H9 (cell line): Measurements from ENCODE around the gene NCK1. TPM values are rescaled to one million over a fixed set of nuclear protein-coding genes. Genes with fewer than 3 reads are reported as not detected.

Experiments
- DNase-seq: peaks from one replicate; pipeline ENCODE4 v3.0.0-alpha.2; 2017
- H2AFZ ChIP-seq: one replicate; pipeline ENCODE4 v1.6.1; 2013; ENCODE audit warnings: mild to moderate bottlenecking, low read length, control low read depth, moderate library complexity
- H2AK5ac ChIP-seq: 2 replicates; pipeline ENCODE4 v1.6.1; 2013; ENCODE audit warnings: low read length, control low read depth, mixed read lengths; ENCODE audit not compliant: insufficient read length
- H2BK120ac ChIP-seq: one replicate; pipeline ENCODE4 v1.6.1; 2013; ENCODE audit warnings: low read depth, mild to moderate bottlenecking, low read length, control low read depth, inconsistent platforms; ENCODE audit not compliant: poor library complexity, severe bottlenecking
- H2BK12ac ChIP-seq: 2 replicates; pipeline ENCODE4 v1.6.1; 2013; ENCODE audit warnings: low read length, control low read depth, mixed read lengths, low read depth; ENCODE audit not compliant: insufficient read length
- H2BK15ac ChIP-seq: 2 replicates; pipeline ENCODE4 v1.6.1; 2013; ENCODE audit warnings: low read depth, low read length, control low read depth
- H2BK20ac ChIP-seq: one replicate; pipeline ENCODE4 v1.6.1; 2013; ENCODE audit warnings: low read depth, mild to moderate bottlenecking, low read length, control low read depth, inconsistent platforms; ENCODE audit not compliant: poor library complexity, severe bottlenecking
- H2BK5ac ChIP-seq: 2 replicates; pipeline ENCODE4 v1.6.1; 2013; ENCODE audit warnings: low read length, control low read depth, mixed read lengths; ENCODE audit not compliant: insufficient read length
- H3K14ac ChIP-seq: 2 replicates; pipeline ENCODE4 v1.6.1; 2013; ENCODE audit warnings: low read length, control low read depth; ENCODE audit not compliant: insufficient read depth
- H3K18ac ChIP-seq: 2 replicates; pipeline ENCODE4 v1.6.1; 2013; ENCODE audit warnings: low read depth, mild to moderate bottlenecking, mixed read lengths, low read length, control low read depth; ENCODE audit not compliant: insufficient read length
- H3K23ac ChIP-seq: 2 replicates; pipeline ENCODE4 v1.6.1; 2013; ENCODE audit warnings: low read length, control low read depth, mixed read lengths, low read depth; ENCODE audit not compliant: insufficient read length
- H3K23me2 ChIP-seq: 2 replicates; pipeline ENCODE4 v1.6.1; 2013; ENCODE audit warnings: low read depth, mild to moderate bottlenecking, mixed read lengths, low read length, control low read depth; ENCODE audit not compliant: insufficient read length, poor library complexity, severe bottlenecking
- H3K27ac ChIP-seq: 2 replicates; pipeline ENCODE4 v1.5.1; 2013; ENCODE audit warnings: low read length, control low read depth, mixed read lengths, low read depth; ENCODE audit not compliant: insufficient read length
- H3K27me3 ChIP-seq: 2 replicates; pipeline ENCODE4 v1.6.1; 2013; ENCODE audit warnings: low read length, control low read depth, inconsistent platforms; ENCODE audit not compliant: insufficient read depth
- H3K4ac ChIP-seq: 2 replicates; pipeline ENCODE4 v1.6.1; 2013; ENCODE audit warnings: low read depth, mild to moderate bottlenecking, control low read depth, inconsistent platforms, low read length, moderate library complexity
- H3K4me1 ChIP-seq: 2 replicates; pipeline ENCODE4 v1.6.1; 2013; ENCODE audit warnings: low read length, control low read depth, inconsistent platforms; ENCODE audit not compliant: insufficient read depth
- H3K4me2 ChIP-seq: 2 replicates; pipeline ENCODE4 v1.6.1; 2013; ENCODE audit warnings: low read length, control low read depth, mixed read lengths; ENCODE audit not compliant: insufficient read length, insufficient read depth
- H3K56ac ChIP-seq: 2 replicates; pipeline ENCODE4 v1.6.1; 2013; ENCODE audit warnings: low read depth, mild to moderate bottlenecking, mixed read lengths, low read length, control low read depth; ENCODE audit not compliant: insufficient read length
- H3K79me1 ChIP-seq: 2 replicates; pipeline ENCODE4 v1.6.1; 2013; ENCODE audit warnings: low read depth, mild to moderate bottlenecking, moderate library complexity, low read length, control low read depth, inconsistent platforms; ENCODE audit not compliant: insufficient read depth, poor library complexity, severe bottlenecking
- H3K79me2 ChIP-seq: 2 replicates; pipeline ENCODE4 v1.6.1; 2013; ENCODE audit warnings: low read length, control low read depth, inconsistent platforms; ENCODE audit not compliant: insufficient read depth
- H3K9ac ChIP-seq: 2 replicates; pipeline ENCODE4 v1.6.1; 2013; ENCODE audit warnings: low read length, control low read depth, mixed read lengths; ENCODE audit not compliant: insufficient read length; ENCODE audit errors: extremely low read depth
- H3K9me3 ChIP-seq: one replicate; pipeline ENCODE4 v1.6.1; 2013; ENCODE audit warnings: low read depth, low read length, inconsistent platforms; ENCODE audit not compliant: control insufficient read depth
- H3T11ph ChIP-seq: one replicate; pipeline ENCODE4 v1.6.1; 2013; ENCODE audit warnings: mild to moderate bottlenecking, low read length, control low read depth, inconsistent platforms
- H4K20me1 ChIP-seq: one replicate; pipeline ENCODE4 v1.6.1; 2013; ENCODE audit not compliant: control insufficient read depth, insufficient read length, insufficient read depth
- H4K5ac ChIP-seq: 2 replicates; pipeline ENCODE4 v1.6.1; 2013; ENCODE audit warnings: low read depth, mild to moderate bottlenecking, mixed read lengths, low read length, control low read depth; ENCODE audit not compliant: insufficient read length
- H4K8ac ChIP-seq: replicated peaks from 2 replicates; pipeline ENCODE4 v1.6.1; 2013; ENCODE audit warnings: low read length, control low read depth, mixed read lengths, low read depth; ENCODE audit not compliant: insufficient read length
- H4K91ac ChIP-seq: 2 replicates; pipeline ENCODE4 v1.6.1; 2013; ENCODE audit warnings: low read depth, mild to moderate bottlenecking, moderate library complexity, mixed read lengths, low read length, control low read depth; ENCODE audit not compliant: insufficient read length
- H3K27ac Mint-ChIP-seq, 3 experiments: 2 replicates in 2 of 3; 3 replicates in 1 of 3; pipeline ENCODE4 v1.8.0; 2020 to 2021; ENCODE audit warnings: mixed read lengths in 3 of 3, mild to moderate bottlenecking in 1 of 3, moderate library complexity in 1 of 3
- H3K27me3 Mint-ChIP-seq: 2 replicates; pipeline ENCODE4 v1.8.0; 2021; ENCODE audit warnings: low read depth, mild to moderate bottlenecking, moderate library complexity, mixed read lengths
- H3K36me3 Mint-ChIP-seq, 3 experiments: 2 replicates in 2 of 3; 3 replicates in 1 of 3; pipeline ENCODE4 v1.8.0; 2020 to 2021; ENCODE audit warnings: low read depth in 3 of 3, mixed read lengths in 3 of 3; ENCODE audit not compliant: insufficient read depth in 1 of 3
- H3K4me1 Mint-ChIP-seq, 2 experiments: 2 replicates each; pipeline ENCODE4 v1.8.0; 2020; ENCODE audit warnings: mixed read lengths in 2 of 2
- H3K4me3 Mint-ChIP-seq, 2 experiments: 2 replicates in 1 of 2; 3 replicates in 1 of 2; pipeline ENCODE4 v1.8.0; 2020 to 2021; ENCODE audit warnings: mild to moderate bottlenecking in 2 of 2, mixed read lengths in 2 of 2, moderate library complexity in 1 of 2
- H3K9me3 Mint-ChIP-seq, 2 experiments: 2 replicates in 1 of 2; 3 replicates in 1 of 2; pipeline ENCODE4 v1.8.0; 2020; ENCODE audit warnings: mild to moderate bottlenecking in 2 of 2, mixed read lengths in 2 of 2, moderate library complexity in 1 of 2
- whole genome bisulfite sequencing: extraction: QIAGEN DNeasy Blood & Tissue Kit; methylation state at CpG from one replicate; pipeline ENCODE4 v1.1.7; 2013; ENCODE audit warnings: missing lambda C conversion rate, low lambda C conversion rate, mixed read lengths; ENCODE audit not compliant: insufficient read length; ENCODE audit errors: extremely low coverage; 5-methylcytosine and 5-hydroxymethylcytosine counted together
- total RNA-seq: library from RNA; stranded (reverse); gene quantifications from 2 replicates; pipeline ENCODE4 v1.2.1, GENCODE V29; 2021
- TF ChIP-seq, protein P1 (sequence below): fragments of 200-600 bp; sonication (generic); conservative IDR thresholded peaks from 3 replicates; pipeline ENCODE4 v1.8.0; 2021; ENCODE audit warnings: antibody characterized with exemption, mild to moderate bottlenecking

Gene NCK1
- total RNA-seq, 1 experiment from 2014 or later, result 26.4 TPM

- no peaks in the 10 kb centered on the region for H3K79me1 ChIP-seq
- no peak overlapping the region for H3K56ac ChIP-seq
- no peaks in the 10 kb centered on the region for H3K27me3 Mint-ChIP-seq
- H3K27ac ChIP-seq, result no peak overlapping the region
- H4K91ac ChIP-seq, result no peak overlapping the region
- DNase-seq, result no peak
- H2AK5ac ChIP-seq, result no peak overlapping the region
- TF ChIP-seq, protein P1, sequence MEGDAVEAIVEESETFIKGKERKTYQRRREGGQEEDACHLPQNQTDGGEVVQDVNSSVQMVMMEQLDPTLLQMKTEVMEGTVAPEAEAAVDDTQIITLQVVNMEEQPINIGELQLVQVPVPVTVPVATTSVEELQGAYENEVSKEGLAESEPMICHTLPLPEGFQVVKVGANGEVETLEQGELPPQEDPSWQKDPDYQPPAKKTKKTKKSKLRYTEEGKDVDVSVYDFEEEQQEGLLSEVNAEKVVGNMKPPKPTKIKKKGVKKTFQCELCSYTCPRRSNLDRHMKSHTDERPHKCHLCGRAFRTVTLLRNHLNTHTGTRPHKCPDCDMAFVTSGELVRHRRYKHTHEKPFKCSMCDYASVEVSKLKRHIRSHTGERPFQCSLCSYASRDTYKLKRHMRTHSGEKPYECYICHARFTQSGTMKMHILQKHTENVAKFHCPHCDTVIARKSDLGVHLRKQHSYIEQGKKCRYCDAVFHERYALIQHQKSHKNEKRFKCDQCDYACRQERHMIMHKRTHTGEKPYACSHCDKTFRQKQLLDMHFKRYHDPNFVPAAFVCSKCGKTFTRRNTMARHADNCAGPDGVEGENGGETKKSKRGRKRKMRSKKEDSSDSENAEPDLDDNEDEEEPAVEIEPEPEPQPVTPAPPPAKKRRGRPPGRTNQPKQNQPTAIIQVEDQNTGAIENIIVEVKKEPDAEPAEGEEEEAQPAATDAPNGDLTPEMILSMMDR, result no peak
- no peaks in the 10 kb centered on the region for H3K27me3 ChIP-seq
- peaks cover 18 to 19% of the 10 kb centered on the region in 2 experiments for H3K4me1 Mint-ChIP-seq
- no peak overlapping the region for H3T11ph ChIP-seq
- peaks cover 2% of the 10 kb centered on the region; the same call in 1 of the 2 replicates for H3K4me1 ChIP-seq
- WGBS, result no CpG with 5 or more reads among the region's 4 CpGs
- H4K20me1 ChIP-seq, result no peaks in the 10 kb centered on the region
- no peak overlapping the region for H2BK20ac ChIP-seq
- H3K14ac ChIP-seq, result no peak overlapping the region
- no peaks in the 10 kb centered on the region for H3K79me2 ChIP-seq
- H4K5ac ChIP-seq, result no peak overlapping the region
- H2BK12ac ChIP-seq, result no peak overlapping the region
- H2BK15ac ChIP-seq, result no peak overlapping the region
- H3K18ac ChIP-seq, result no peak overlapping the region
- H4K8ac ChIP-seq, result no peak overlapping the region
- H3K23me2 ChIP-seq, result no peaks in the 10 kb centered on the region
- no peak overlapping the region for H3K4me2 ChIP-seq
- no peak overlapping the region for H2BK5ac ChIP-seq
- H2BK120ac ChIP-seq, result no peak overlapping the region
- no peak overlapping the region for H3K4me3 Mint-ChIP-seq
- H3K23ac ChIP-seq, result no peak overlapping the region
- no peaks in the 10 kb centered on the region for H3K9me3 ChIP-seq
- H3K9me3 Mint-ChIP-seq, result no peaks in the 10 kb centered on the region
- no peak overlapping the region for H2AFZ ChIP-seq
- H3K27ac Mint-ChIP-seq, result no peak overlapping the region; a peak in 2 of 7 replicates
- H3K36me3 Mint-ChIP-seq, result no peaks in the 10 kb centered on the region
- H3K4ac ChIP-seq, result no peak overlapping the region
- no peak overlapping the region for H3K9ac ChIP-seq
Measured at GRCh38 chr3:136954980-136955780, 93.2 kb downstream of the NCK1 start.
